Neural cell (in vitro differentiated cells): Measurements from ENCODE around the gene SMIM13. TPM values are rescaled to one million over a fixed set of nuclear protein-coding genes. Genes with fewer than 3 reads are reported as not detected.

Source experiments
- H2AFZ ChIP-seq: fragments of 200-600, 300-800 bp; sonication (generic), shearing (Covaris generic); 2 replicates; pipeline ENCODE4 v1.6.0; 2014; ENCODE audit warnings: low read depth, mild to moderate bottlenecking, antibody characterized with exemption, low read length, moderate library complexity
- H3F3A ChIP-seq: fragments of 200-600 bp; shearing (Covaris generic); 2 replicates; pipeline ENCODE4 v1.6.1; 2016; ENCODE audit warnings: mild to moderate bottlenecking, moderate library complexity, mixed read lengths, antibody characterized with exemption, low read length; ENCODE audit not compliant: insufficient read depth, poor library complexity, severe bottlenecking
- H3K27ac ChIP-seq: fragments of 200-600, 300-800 bp; sonication (generic), shearing (Covaris generic); 2 replicates; pipeline ENCODE4 v1.5.1; 2014; ENCODE audit warnings: mild to moderate bottlenecking, low read length, moderate library complexity
- H3K27me3 ChIP-seq: fragments of 300-800, 200-600 bp; sonication (generic), shearing (Covaris generic); 2 replicates; pipeline ENCODE4 v1.6.0; 2014; ENCODE audit warnings: mild to moderate bottlenecking, low read depth, low read length, moderate library complexity; ENCODE audit not compliant: insufficient read depth
- H3K36me3 ChIP-seq: fragments of 300-800, 200-600 bp; sonication (generic), shearing (Covaris generic); 2 replicates; pipeline ENCODE4 v1.5.1; 2014; ENCODE audit warnings: mild to moderate bottlenecking, antibody characterized with exemption, low read length, moderate library complexity; ENCODE audit not compliant: insufficient read depth
- H3K4me2 ChIP-seq: fragments of 300-800, 200-600 bp; sonication (generic), shearing (Covaris generic); 2 replicates; pipeline ENCODE4 v1.6.0; 2014; ENCODE audit warnings: mild to moderate bottlenecking, low read length
- H3K4me3 ChIP-seq: fragments of 300-800, 200-600 bp; sonication (generic), shearing (Covaris generic); 2 replicates; pipeline ENCODE4 v1.5.1; 2014; ENCODE audit warnings: mild to moderate bottlenecking, low read length, moderate library complexity
- H3K79me2 ChIP-seq: fragments of 200-600 bp; shearing (Covaris generic); replicated peaks from 2 replicates; pipeline ENCODE4 v1.6.0; 2014; ENCODE audit warnings: mild to moderate bottlenecking, low read length, moderate library complexity; ENCODE audit not compliant: insufficient read depth
- H3K9ac ChIP-seq: fragments of 300-800, 200-600 bp; sonication (generic), shearing (Covaris generic); 2 replicates; pipeline ENCODE4 v1.6.1; 2016; ENCODE audit warnings: mild to moderate bottlenecking, low read length, mixed read lengths
- H3K9me2 ChIP-seq: fragments of 200-600 bp; shearing (Covaris generic); 2 replicates; pipeline ENCODE4 v1.6.1; 2016; ENCODE audit warnings: mild to moderate bottlenecking, low read length, mixed read lengths; ENCODE audit not compliant: insufficient read depth
- H3K9me3 ChIP-seq: fragments of 200-600, 300-800 bp; sonication (generic), shearing (Covaris generic); 2 replicates; pipeline ENCODE4 v1.6.1; 2016; ENCODE audit warnings: mild to moderate bottlenecking, mixed run types, low read length, moderate library complexity, mixed read lengths
- H4K20me1 ChIP-seq: fragments of 200-600 bp; shearing (Covaris generic); 2 replicates; pipeline ENCODE4 v1.6.1; 2016; ENCODE audit warnings: mild to moderate bottlenecking, mixed run types; ENCODE audit not compliant: insufficient read depth
- EP300 ChIP-seq: fragments of 450-650 bp; conservative IDR thresholded peaks from 2 replicates; pipeline ENCODE4 v1.6.1; 2014; ENCODE audit warnings: antibody characterized with exemption, mild to moderate bottlenecking, moderate library complexity; ENCODE audit not compliant: poor library complexity, severe bottlenecking
- EZH2 ChIP-seq: fragments of 200-600, 300-800 bp; shearing (Covaris generic), sonication (generic); IDR thresholded peaks from 2 replicates; pipeline ENCODE4 v1.6.1; 2014; ENCODE audit warnings: antibody characterized with exemption, low read length, borderline replicate concordance, mild to moderate bottlenecking; ENCODE audit not compliant: insufficient read depth, poor library complexity, severe bottlenecking
- MXI1 ChIP-seq: fragments of 450-650 bp; conservative IDR thresholded peaks from 2 replicates; pipeline ENCODE4 v1.6.1; 2014; ENCODE audit warnings: antibody characterized with exemption, mild to moderate bottlenecking; ENCODE audit not compliant: poor library complexity, severe bottlenecking
- POLR2AphosphoS5 ChIP-seq: IDR thresholded peaks from 2 replicates; pipeline ENCODE4 v1.6.1; 2012
- RAD21 ChIP-seq: fragments of 450-650 bp; conservative IDR thresholded peaks from 2 replicates; pipeline ENCODE4 v1.6.1; 2014; ENCODE audit warnings: antibody characterized with exemption, mild to moderate bottlenecking, moderate library complexity
- SMC3 ChIP-seq: fragments of 450-650 bp; conservative IDR thresholded peaks from 2 replicates; pipeline ENCODE4 v1.6.1; 2014; ENCODE audit warnings: antibody characterized with exemption, mild to moderate bottlenecking, moderate library complexity; ENCODE audit not compliant: poor library complexity
- TAF1 ChIP-seq: IDR thresholded peaks from 2 replicates; pipeline ENCODE4 v1.6.1; 2012; ENCODE audit warnings: low read depth
- polyA plus RNA-seq: library from polyadenylated mRNA; depleted of rRNA; stranded (reverse); fragments of >200 nt; gene quantifications from 2 replicates; pipeline ENCODE4 v1.2.3, GENCODE V29; 2014
- TF ChIP-seq, protein P1 (sequence below): fragments of 450-650 bp; IDR thresholded peaks from 2 replicates; pipeline ENCODE4 v1.5.1; 2014; ENCODE audit warnings: antibody characterized with exemption, mild to moderate bottlenecking, moderate library complexity; ENCODE audit not compliant: poor library complexity, severe bottlenecking
- TF ChIP-seq, protein P2 (sequence below): IDR thresholded peaks from 2 replicates; pipeline ENCODE4 v1.6.1; 2012; ENCODE audit warnings: borderline replicate concordance

Gene SMIM13
- polyA plus RNA-seq, 1 donor from 2014 or later = 51.0 TPM

DNA sequence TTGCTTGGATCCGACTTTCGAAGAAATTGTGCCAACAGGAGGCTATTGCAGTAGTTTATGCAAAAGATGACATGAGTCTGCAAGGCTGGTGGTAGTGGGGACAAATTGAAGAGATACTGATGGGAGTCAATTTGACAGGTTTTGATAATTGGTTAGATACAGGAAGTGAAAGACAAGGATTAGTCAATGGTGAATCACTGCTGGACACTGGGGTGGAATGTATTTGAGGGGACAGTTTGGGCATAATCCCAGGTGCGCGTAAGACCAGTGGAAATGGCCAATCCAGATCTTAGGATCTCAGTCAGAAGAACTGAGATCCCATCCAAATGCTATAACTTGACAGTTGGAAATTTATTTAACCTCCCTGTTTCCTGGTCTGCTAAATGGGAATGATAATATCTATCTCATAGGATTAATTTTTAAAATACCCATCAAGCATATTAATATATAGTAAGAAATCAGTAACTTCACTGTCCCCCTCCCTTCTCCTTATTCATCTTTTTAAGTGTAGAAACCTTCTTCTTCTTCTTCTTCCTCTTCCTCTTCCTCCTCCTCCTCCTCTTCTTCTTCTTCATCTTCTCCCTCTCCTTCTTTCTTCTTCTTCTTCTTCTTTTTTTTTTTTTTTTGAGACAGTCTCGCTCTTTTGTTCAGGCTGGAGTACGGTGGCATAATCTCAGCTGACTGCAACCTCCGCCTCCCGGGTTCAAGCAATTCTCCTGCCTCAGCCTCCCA, 48.8 kb downstream of the SMIM13 start:
- Histone ChIP-seq H3K9ac (no peak overlapping the region), H3K79me2 (no peaks in the 10 kb centered on the region)

DNA sequence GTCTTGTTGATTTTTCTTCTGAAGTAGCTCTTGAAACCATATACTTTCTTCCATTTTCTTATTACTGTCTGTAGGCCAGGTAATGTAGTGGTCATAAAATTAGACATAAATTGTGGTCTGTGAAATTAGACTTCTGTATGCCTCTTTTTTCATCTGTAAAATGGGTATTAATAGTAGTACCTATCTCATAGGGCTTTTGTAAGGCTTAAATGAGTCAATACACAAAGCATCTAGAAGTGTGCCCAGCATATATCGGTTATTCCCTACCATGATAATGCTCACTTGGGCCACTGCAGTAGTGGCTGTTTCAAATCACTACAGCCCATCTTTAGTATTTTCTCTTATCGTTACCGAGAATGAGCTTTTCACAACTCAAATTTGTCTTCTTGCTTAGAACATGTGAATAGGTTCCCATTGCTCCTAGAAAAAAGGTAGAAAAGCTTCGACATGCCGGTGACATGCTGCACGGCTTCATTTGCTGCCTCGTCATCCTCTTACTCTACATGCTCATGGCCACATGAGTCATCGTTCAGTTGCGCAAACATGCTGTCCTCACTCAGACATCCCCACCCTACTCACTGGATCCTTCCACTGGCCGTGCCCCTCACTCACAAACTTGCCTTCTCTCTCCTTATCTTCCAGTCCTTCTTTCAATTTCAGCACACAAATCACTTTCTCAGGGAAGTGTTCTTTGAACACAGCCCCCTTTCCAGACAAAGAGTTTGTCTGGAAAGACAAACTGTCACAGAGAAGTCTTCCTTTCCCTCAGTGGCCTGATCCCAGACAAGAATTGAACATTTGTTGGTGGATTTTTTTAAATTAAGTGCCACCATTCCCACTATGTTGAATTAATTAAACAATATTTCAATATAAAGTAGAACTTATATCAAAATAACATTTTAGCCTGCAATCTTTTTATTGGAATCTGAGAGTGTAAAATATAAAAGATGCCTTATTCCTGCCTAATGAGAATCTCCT, 50.0 kb downstream of the SMIM13 start:
- Histone ChIP-seq H3K27ac (no peak overlapping the region), H2AFZ (no peak overlapping the region), H3F3A (no peaks in the 10 kb centered on the region), H3K79me2 (no peaks in the 10 kb centered on the region), H4K20me1 (no peaks in the 10 kb centered on the region), H3K27me3 (no peaks in the 10 kb centered on the region), H3K9me2 (no peaks in the 10 kb centered on the region), H3K9ac (no peak overlapping the region), H3K9me3 (no peaks in the 10 kb centered on the region), H3K4me2 (no peak overlapping the region), H3K4me3 (no peak overlapping the region), H3K36me3 (no peaks in the 10 kb centered on the region)
- TF ChIP-seq SMC3 (no peak), POLR2AphosphoS5 (no peak)
- TF ChIP-seq, protein P1, sequence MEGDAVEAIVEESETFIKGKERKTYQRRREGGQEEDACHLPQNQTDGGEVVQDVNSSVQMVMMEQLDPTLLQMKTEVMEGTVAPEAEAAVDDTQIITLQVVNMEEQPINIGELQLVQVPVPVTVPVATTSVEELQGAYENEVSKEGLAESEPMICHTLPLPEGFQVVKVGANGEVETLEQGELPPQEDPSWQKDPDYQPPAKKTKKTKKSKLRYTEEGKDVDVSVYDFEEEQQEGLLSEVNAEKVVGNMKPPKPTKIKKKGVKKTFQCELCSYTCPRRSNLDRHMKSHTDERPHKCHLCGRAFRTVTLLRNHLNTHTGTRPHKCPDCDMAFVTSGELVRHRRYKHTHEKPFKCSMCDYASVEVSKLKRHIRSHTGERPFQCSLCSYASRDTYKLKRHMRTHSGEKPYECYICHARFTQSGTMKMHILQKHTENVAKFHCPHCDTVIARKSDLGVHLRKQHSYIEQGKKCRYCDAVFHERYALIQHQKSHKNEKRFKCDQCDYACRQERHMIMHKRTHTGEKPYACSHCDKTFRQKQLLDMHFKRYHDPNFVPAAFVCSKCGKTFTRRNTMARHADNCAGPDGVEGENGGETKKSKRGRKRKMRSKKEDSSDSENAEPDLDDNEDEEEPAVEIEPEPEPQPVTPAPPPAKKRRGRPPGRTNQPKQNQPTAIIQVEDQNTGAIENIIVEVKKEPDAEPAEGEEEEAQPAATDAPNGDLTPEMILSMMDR = no peak

More for the DNA sequence above, 48.8 kb downstream of the SMIM13 start:
- H3K9me3 ChIP-seq = no peaks in the 10 kb centered on the region
- no peaks in the 10 kb centered on the region for H3F3A ChIP-seq
- no peaks in the 10 kb centered on the region for H3K36me3 ChIP-seq
- no peak overlapping the region for H2AFZ ChIP-seq
- H3K4me2 ChIP-seq = no peak overlapping the region
- no peaks in the 10 kb centered on the region for H3K9me2 ChIP-seq
- no peak overlapping the region for H3K27ac ChIP-seq
- no peak overlapping the region for H3K4me3 ChIP-seq
- TF ChIP-seq, protein P1 = no peak
- TF ChIP-seq POLR2AphosphoS5 (no peak), SMC3 (no peak), MXI1 (no peak), EP300 (no peak), EZH2 (no peak), RAD21 (no peak), TAF1 (no peak)
- TF ChIP-seq, protein P2, sequence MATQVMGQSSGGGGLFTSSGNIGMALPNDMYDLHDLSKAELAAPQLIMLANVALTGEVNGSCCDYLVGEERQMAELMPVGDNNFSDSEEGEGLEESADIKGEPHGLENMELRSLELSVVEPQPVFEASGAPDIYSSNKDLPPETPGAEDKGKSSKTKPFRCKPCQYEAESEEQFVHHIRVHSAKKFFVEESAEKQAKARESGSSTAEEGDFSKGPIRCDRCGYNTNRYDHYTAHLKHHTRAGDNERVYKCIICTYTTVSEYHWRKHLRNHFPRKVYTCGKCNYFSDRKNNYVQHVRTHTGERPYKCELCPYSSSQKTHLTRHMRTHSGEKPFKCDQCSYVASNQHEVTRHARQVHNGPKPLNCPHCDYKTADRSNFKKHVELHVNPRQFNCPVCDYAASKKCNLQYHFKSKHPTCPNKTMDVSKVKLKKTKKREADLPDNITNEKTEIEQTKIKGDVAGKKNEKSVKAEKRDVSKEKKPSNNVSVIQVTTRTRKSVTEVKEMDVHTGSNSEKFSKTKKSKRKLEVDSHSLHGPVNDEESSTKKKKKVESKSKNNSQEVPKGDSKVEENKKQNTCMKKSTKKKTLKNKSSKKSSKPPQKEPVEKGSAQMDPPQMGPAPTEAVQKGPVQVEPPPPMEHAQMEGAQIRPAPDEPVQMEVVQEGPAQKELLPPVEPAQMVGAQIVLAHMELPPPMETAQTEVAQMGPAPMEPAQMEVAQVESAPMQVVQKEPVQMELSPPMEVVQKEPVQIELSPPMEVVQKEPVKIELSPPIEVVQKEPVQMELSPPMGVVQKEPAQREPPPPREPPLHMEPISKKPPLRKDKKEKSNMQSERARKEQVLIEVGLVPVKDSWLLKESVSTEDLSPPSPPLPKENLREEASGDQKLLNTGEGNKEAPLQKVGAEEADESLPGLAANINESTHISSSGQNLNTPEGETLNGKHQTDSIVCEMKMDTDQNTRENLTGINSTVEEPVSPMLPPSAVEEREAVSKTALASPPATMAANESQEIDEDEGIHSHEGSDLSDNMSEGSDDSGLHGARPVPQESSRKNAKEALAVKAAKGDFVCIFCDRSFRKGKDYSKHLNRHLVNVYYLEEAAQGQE = no peak
- no peaks in the 10 kb centered on the region for H4K20me1 ChIP-seq
- H3K27me3 ChIP-seq = no peaks in the 10 kb centered on the region
